K562 (cell line): ENCODE data around the gene MYO1E. TPM values are rescaled to one million over a fixed set of nuclear protein-coding genes. Genes with fewer than 3 reads are reported as not detected.

Source experiments
- NFIC ChIP-seq: fragments of 450-650 bp; IDR thresholded peaks from 2 replicates; pipeline ENCODE4 v1.6.1; 2017; ENCODE audit warnings: mild to moderate bottlenecking, inconsistent platforms
- NUFIP1 ChIP-seq: fragments of 450-650 bp; IDR thresholded peaks from 2 replicates; pipeline ENCODE4 v1.6.1; 2018; ENCODE audit not compliant: partially characterized antibody
- PHTF2 ChIP-seq: fragments of 250-450 bp; sonication (Bioruptor Pico); IDR thresholded peaks from 2 replicates; pipeline ENCODE4 v1.5.0; 2021; ENCODE audit warnings: mild to moderate bottlenecking
- PTRF ChIP-seq: fragments of 450-650 bp; IDR thresholded peaks from 2 replicates; pipeline ENCODE4 v1.6.1; 2016; ENCODE audit warnings: mild to moderate bottlenecking, missing genetic modification characterization, missing compliant biosample characterization
- ZNF324 ChIP-seq: fragments of 250-450 bp; sonication (Bioruptor Pico); IDR thresholded peaks from 2 replicates; pipeline ENCODE4 v1.4.0; 2020; ENCODE audit warnings: mild to moderate bottlenecking
- polyA plus RNA-seq, 8 experiments: library from polyadenylated mRNA; depleted of rRNA in 4 of 8; stranded (reverse) in 5 of 8; unstranded in 3 of 8; fragments of >200 nt; fragmentation: Nextera tagmentation in 2 of 8; fragmentation: Illumina TruSeq in 1 of 8; extraction: Ambion mirVana in 2 of 8; extraction: Trizol in 1 of 8; gene quantifications; 2 replicates each; pipeline versions ENCODE4 v1.2.1 to v1.2.3, GENCODE V29; 2011 to 2014; ENCODE audit warnings: inconsistent platforms in 1 of 8, missing spikeins in 1 of 8
- total RNA-seq, 7 experiments: library from RNA; depleted of rRNA in 6 of 7; stranded (reverse); fragments of >200 nt in 6 of 7; fragmentation: Illumina TruSeq in 2 of 7; extraction: Trizol in 2 of 7; gene quantifications; 2 replicates each; pipeline versions ENCODE4 v1.2.1 to v1.2.3, GENCODE V29; 2011 to 2021; ENCODE audit warnings: low replicate concordance in 1 of 7
- TF ChIP-seq, protein P1 (sequence below): fragments of 450-650 bp; IDR thresholded peaks from 2 replicates; pipeline ENCODE4 v1.6.1; 2016; ENCODE audit warnings: mild to moderate bottlenecking, moderate library complexity

Gene MYO1E
- total and polyA plus RNA-seq, 9 of the 15 experiments (the other 6 are each of a cell fraction or from before 2014, with no cell fraction given): under 0.01 to 0.44 (median 0.01) TPM; not detected in 6

DNA sequence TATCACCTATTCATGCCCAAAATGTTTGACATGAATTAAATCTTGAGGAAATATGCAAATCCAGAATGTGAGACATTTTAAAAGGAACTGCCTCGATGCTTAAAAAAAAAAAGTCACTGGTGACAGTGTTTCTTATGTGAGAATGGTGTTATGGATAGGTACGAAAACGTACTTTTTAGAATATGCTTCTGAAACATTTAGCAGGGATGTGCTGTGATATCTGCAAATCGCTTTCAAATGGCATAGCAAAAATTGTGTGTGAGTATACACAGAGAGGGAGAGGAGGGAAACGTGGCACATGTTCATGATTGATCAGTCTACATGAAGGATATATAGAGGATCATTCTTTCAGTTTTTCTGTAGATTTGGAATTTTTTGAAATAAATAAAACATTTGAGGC lies 251.7 kb downstream of the MYO1E start (continued):
- TF ChIP-seq, protein P1, sequence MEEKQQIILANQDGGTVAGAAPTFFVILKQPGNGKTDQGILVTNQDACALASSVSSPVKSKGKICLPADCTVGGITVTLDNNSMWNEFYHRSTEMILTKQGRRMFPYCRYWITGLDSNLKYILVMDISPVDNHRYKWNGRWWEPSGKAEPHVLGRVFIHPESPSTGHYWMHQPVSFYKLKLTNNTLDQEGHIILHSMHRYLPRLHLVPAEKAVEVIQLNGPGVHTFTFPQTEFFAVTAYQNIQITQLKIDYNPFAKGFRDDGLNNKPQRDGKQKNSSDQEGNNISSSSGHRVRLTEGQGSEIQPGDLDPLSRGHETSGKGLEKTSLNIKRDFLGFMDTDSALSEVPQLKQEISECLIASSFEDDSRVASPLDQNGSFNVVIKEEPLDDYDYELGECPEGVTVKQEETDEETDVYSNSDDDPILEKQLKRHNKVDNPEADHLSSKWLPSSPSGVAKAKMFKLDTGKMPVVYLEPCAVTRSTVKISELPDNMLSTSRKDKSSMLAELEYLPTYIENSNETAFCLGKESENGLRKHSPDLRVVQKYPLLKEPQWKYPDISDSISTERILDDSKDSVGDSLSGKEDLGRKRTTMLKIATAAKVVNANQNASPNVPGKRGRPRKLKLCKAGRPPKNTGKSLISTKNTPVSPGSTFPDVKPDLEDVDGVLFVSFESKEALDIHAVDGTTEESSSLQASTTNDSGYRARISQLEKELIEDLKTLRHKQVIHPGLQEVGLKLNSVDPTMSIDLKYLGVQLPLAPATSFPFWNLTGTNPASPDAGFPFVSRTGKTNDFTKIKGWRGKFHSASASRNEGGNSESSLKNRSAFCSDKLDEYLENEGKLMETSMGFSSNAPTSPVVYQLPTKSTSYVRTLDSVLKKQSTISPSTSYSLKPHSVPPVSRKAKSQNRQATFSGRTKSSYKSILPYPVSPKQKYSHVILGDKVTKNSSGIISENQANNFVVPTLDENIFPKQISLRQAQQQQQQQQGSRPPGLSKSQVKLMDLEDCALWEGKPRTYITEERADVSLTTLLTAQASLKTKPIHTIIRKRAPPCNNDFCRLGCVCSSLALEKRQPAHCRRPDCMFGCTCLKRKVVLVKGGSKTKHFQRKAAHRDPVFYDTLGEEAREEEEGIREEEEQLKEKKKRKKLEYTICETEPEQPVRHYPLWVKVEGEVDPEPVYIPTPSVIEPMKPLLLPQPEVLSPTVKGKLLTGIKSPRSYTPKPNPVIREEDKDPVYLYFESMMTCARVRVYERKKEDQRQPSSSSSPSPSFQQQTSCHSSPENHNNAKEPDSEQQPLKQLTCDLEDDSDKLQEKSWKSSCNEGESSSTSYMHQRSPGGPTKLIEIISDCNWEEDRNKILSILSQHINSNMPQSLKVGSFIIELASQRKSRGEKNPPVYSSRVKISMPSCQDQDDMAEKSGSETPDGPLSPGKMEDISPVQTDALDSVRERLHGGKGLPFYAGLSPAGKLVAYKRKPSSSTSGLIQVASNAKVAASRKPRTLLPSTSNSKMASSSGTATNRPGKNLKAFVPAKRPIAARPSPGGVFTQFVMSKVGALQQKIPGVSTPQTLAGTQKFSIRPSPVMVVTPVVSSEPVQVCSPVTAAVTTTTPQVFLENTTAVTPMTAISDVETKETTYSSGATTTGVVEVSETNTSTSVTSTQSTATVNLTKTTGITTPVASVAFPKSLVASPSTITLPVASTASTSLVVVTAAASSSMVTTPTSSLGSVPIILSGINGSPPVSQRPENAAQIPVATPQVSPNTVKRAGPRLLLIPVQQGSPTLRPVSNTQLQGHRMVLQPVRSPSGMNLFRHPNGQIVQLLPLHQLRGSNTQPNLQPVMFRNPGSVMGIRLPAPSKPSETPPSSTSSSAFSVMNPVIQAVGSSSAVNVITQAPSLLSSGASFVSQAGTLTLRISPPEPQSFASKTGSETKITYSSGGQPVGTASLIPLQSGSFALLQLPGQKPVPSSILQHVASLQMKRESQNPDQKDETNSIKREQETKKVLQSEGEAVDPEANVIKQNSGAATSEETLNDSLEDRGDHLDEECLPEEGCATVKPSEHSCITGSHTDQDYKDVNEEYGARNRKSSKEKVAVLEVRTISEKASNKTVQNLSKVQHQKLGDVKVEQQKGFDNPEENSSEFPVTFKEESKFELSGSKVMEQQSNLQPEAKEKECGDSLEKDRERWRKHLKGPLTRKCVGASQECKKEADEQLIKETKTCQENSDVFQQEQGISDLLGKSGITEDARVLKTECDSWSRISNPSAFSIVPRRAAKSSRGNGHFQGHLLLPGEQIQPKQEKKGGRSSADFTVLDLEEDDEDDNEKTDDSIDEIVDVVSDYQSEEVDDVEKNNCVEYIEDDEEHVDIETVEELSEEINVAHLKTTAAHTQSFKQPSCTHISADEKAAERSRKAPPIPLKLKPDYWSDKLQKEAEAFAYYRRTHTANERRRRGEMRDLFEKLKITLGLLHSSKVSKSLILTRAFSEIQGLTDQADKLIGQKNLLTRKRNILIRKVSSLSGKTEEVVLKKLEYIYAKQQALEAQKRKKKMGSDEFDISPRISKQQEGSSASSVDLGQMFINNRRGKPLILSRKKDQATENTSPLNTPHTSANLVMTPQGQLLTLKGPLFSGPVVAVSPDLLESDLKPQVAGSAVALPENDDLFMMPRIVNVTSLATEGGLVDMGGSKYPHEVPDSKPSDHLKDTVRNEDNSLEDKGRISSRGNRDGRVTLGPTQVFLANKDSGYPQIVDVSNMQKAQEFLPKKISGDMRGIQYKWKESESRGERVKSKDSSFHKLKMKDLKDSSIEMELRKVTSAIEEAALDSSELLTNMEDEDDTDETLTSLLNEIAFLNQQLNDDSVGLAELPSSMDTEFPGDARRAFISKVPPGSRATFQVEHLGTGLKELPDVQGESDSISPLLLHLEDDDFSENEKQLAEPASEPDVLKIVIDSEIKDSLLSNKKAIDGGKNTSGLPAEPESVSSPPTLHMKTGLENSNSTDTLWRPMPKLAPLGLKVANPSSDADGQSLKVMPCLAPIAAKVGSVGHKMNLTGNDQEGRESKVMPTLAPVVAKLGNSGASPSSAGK: no peak
- TF ChIP-seq NUFIP1 (no peak), PTRF (tag) (no peak), ZNF324 (CRISPR knock-in tag) (no peak), NFIC (no peak), PHTF2 (CRISPR knock-in tag) (no peak)
- TF ChIP-seq, all 486 proteins: peak for 0
